ENCODE results near the gene HMCN1. TPM values are rescaled to one million over a fixed set of nuclear protein-coding genes. Genes with fewer than 3 reads are reported as not detected.

HMCN1 gene
- total and polyA plus RNA-seq, 4 donors = 1.5 to 6.8 (median 3.5) TPM

DNA sequence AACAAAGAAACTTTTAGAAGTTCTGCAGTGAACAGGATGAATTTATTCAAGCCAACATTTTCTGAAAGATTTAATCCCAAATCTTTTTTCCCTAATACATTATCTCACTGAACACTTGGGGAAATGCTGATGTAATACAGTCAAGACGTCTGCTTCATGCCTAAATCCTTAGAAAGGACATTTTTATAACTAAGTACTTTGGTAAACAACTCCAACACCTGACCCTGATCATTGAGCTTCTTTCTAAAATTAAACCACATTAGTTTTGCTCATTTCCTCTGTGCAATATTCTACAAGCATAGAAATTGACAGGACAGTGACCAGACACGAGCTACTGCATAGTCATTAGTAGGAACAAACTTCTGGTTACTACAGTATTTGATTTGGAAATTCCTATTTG, 457.3 kb downstream of the HMCN1 start (continued):
- TF ChIP-seq, protein P1, sequence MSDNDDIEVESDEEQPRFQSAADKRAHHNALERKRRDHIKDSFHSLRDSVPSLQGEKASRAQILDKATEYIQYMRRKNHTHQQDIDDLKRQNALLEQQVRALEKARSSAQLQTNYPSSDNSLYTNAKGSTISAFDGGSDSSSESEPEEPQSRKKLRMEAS (IDR thresholded peaks at IDR 0.05) = no peak

DNA sequence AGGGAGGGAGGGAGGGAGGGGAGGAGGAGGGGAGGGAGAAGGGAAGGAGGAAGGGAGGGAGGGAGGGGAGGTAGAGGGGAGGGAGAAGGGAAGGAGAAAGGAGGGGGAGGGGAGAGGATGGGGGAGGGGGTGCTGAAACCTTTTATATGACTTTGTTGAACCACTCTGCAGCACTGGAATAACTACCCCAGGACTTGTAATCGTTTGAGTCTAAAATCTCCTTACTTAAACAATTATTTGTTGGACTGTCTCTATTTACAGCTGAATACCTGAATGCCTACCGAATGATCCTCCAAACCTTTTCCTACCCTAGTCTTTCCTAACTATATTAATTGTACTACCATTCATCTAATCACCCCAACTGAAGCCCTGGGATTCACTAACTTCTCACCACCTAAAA, 459.0 kb downstream of the HMCN1 start:
- Histone ChIP-seq H3K36me3 (ENCODE audit: control insufficient read depth in 4 of 4, insufficient read depth in 3 of 4, low read depth in 1 of 4, low read length in 3 of 4) (peaks cover 0 to 5% (median 3%) of the 10 kb centered on the region in 4 donors), H3K9ac (ENCODE audit: low read depth in 1 of 2, low read length in 2 of 2) (no peak overlapping the region), H3K9me3 (ENCODE audit: control insufficient read depth in 4 of 4, low read length in 3 of 4) (no peaks in the 10 kb centered on the region), H3K4me1 (ENCODE audit: control insufficient read depth in 4 of 4, insufficient read depth in 4 of 4, low read length in 3 of 4) (no peaks in the 10 kb centered on the region), H3K27me3 (ENCODE audit: control insufficient read depth in 4 of 4, insufficient read depth in 4 of 4, low read length in 3 of 4) (no peaks in the 10 kb centered on the region), H3K27ac (ENCODE audit: low read depth in 1 of 2, low read length in 2 of 2) (no peak overlapping the region), H3K4me3 (ENCODE audit: low read depth in 1 of 3, low read length in 3 of 3) (no peak overlapping the region)
- no peak for DNase-seq (ENCODE audit: low spot score)
- WGBS = 75% methylated on average over 2 of the region's 2 CpGs
- TF ChIP-seq SP1 (IDR thresholded peaks at IDR 0.05) (no peak), YY1 (IDR thresholded peaks at IDR 0.05) (no peak), HNF4A (conservative IDR thresholded peaks at IDR 0.05) (no peak), FOXA1 (IDR thresholded peaks at IDR 0.05) (no peak), RXRA (IDR thresholded peaks at IDR 0.05) (no peak), HNF4G (IDR thresholded peaks at IDR 0.05) (no peak), FOXA2 (IDR thresholded peaks at IDR 0.05) (no peak), NR2F2 (IDR thresholded peaks at IDR 0.05) (no peak), EGR1 (IDR thresholded peaks at IDR 0.05; ENCODE audit: low read depth in 2 of 2) (no peak)
- TF ChIP-seq, protein P2, sequence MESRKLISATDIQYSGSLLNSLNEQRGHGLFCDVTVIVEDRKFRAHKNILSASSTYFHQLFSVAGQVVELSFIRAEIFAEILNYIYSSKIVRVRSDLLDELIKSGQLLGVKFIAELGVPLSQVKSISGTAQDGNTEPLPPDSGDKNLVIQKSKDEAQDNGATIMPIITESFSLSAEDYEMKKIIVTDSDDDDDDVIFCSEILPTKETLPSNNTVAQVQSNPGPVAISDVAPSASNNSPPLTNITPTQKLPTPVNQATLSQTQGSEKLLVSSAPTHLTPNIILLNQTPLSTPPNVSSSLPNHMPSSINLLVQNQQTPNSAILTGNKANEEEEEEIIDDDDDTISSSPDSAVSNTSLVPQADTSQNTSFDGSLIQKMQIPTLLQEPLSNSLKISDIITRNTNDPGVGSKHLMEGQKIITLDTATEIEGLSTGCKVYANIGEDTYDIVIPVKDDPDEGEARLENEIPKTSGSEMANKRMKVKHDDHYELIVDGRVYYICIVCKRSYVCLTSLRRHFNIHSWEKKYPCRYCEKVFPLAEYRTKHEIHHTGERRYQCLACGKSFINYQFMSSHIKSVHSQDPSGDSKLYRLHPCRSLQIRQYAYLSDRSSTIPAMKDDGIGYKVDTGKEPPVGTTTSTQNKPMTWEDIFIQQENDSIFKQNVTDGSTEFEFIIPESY (IDR thresholded peaks at IDR 0.05) = no peak

- 80% methylated on average over 2 of the region's 2 CpGs for WGBS
- no peak for TF ChIP-seq ATF3 (IDR thresholded peaks at IDR 0.05)
- no peak for TF ChIP-seq SP1 (IDR thresholded peaks at IDR 0.05)
- no peak for TF ChIP-seq JUND (IDR thresholded peaks at IDR 0.05)
- TF ChIP-seq, protein P3, sequence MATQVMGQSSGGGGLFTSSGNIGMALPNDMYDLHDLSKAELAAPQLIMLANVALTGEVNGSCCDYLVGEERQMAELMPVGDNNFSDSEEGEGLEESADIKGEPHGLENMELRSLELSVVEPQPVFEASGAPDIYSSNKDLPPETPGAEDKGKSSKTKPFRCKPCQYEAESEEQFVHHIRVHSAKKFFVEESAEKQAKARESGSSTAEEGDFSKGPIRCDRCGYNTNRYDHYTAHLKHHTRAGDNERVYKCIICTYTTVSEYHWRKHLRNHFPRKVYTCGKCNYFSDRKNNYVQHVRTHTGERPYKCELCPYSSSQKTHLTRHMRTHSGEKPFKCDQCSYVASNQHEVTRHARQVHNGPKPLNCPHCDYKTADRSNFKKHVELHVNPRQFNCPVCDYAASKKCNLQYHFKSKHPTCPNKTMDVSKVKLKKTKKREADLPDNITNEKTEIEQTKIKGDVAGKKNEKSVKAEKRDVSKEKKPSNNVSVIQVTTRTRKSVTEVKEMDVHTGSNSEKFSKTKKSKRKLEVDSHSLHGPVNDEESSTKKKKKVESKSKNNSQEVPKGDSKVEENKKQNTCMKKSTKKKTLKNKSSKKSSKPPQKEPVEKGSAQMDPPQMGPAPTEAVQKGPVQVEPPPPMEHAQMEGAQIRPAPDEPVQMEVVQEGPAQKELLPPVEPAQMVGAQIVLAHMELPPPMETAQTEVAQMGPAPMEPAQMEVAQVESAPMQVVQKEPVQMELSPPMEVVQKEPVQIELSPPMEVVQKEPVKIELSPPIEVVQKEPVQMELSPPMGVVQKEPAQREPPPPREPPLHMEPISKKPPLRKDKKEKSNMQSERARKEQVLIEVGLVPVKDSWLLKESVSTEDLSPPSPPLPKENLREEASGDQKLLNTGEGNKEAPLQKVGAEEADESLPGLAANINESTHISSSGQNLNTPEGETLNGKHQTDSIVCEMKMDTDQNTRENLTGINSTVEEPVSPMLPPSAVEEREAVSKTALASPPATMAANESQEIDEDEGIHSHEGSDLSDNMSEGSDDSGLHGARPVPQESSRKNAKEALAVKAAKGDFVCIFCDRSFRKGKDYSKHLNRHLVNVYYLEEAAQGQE (IDR thresholded peaks at IDR 0.05) = no peak
- no peak for TF ChIP-seq TAF1 (conservative IDR thresholded peaks at IDR 0.05)
- no peak for TF ChIP-seq FOXA1 (IDR thresholded peaks at IDR 0.05)
- TF ChIP-seq, protein P2 (IDR thresholded peaks at IDR 0.05) = no peak
- TF ChIP-seq YY1 (IDR thresholded peaks at IDR 0.05) = no peak
- TF ChIP-seq FOXA2 (IDR thresholded peaks at IDR 0.05) = no peak
- TF ChIP-seq, protein P4, sequence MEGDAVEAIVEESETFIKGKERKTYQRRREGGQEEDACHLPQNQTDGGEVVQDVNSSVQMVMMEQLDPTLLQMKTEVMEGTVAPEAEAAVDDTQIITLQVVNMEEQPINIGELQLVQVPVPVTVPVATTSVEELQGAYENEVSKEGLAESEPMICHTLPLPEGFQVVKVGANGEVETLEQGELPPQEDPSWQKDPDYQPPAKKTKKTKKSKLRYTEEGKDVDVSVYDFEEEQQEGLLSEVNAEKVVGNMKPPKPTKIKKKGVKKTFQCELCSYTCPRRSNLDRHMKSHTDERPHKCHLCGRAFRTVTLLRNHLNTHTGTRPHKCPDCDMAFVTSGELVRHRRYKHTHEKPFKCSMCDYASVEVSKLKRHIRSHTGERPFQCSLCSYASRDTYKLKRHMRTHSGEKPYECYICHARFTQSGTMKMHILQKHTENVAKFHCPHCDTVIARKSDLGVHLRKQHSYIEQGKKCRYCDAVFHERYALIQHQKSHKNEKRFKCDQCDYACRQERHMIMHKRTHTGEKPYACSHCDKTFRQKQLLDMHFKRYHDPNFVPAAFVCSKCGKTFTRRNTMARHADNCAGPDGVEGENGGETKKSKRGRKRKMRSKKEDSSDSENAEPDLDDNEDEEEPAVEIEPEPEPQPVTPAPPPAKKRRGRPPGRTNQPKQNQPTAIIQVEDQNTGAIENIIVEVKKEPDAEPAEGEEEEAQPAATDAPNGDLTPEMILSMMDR (IDR thresholded peaks at IDR 0.05; ENCODE audit: low read depth, low read length, missing input control) = no peak
- no peak for TF ChIP-seq RXRA (IDR thresholded peaks at IDR 0.05)
- no peak overlapping the region for H3K27ac ChIP-seq (ENCODE audit: low read depth in 1 of 2, low read length in 2 of 2)
- H3K4me1 ChIP-seq (ENCODE audit: control insufficient read depth in 4 of 4, insufficient read depth in 4 of 4, low read length in 3 of 4) = no peaks in the 10 kb centered on the region
- no peak overlapping the region for H3K4me3 ChIP-seq (ENCODE audit: low read depth in 1 of 3, low read length in 3 of 3)
- H3K9me3 ChIP-seq (ENCODE audit: control insufficient read depth in 4 of 4, low read length in 3 of 4) = no peaks in the 10 kb centered on the region
- H3K36me3 ChIP-seq (ENCODE audit: control insufficient read depth in 4 of 4, insufficient read depth in 3 of 4, low read depth in 1 of 4, low read length in 3 of 4) = peaks cover 0 to 5% (median 3%) of the 10 kb centered on the region in 4 donors
- DNase-seq (ENCODE audit: low spot score) = no peak
- H3K9ac ChIP-seq (ENCODE audit: low read depth in 1 of 2, low read length in 2 of 2) = no peak overlapping the region
- no peaks in the 10 kb centered on the region for H3K27me3 ChIP-seq (ENCODE audit: control insufficient read depth in 4 of 4, insufficient read depth in 4 of 4, low read length in 3 of 4)
Observed at GRCh38 chr1:186194107-186194756, 460.0 kb downstream of the HMCN1 start.

Measured in liver (tissue), 9 donors.